ENCODE results near the gene EVC2.

GRCh38 chr4:5705647-5706320 is 2.6 kb downstream of the EVC2 start:
- TF ChIP-seq CTCF (IDR thresholded peaks at IDR 0.05) (no peak), POLR2A (IDR thresholded peaks at IDR 0.05) (no peak)
